ENCODE measurements around the gene PNPLA7. TPM values are rescaled to one million over a fixed set of nuclear protein-coding genes. Genes with fewer than 3 reads are reported as not detected.

PNPLA7 gene
- total and polyA plus RNA-seq, 7 donors, result 1.8 to 12.2 (median 8.2) TPM

DNA sequence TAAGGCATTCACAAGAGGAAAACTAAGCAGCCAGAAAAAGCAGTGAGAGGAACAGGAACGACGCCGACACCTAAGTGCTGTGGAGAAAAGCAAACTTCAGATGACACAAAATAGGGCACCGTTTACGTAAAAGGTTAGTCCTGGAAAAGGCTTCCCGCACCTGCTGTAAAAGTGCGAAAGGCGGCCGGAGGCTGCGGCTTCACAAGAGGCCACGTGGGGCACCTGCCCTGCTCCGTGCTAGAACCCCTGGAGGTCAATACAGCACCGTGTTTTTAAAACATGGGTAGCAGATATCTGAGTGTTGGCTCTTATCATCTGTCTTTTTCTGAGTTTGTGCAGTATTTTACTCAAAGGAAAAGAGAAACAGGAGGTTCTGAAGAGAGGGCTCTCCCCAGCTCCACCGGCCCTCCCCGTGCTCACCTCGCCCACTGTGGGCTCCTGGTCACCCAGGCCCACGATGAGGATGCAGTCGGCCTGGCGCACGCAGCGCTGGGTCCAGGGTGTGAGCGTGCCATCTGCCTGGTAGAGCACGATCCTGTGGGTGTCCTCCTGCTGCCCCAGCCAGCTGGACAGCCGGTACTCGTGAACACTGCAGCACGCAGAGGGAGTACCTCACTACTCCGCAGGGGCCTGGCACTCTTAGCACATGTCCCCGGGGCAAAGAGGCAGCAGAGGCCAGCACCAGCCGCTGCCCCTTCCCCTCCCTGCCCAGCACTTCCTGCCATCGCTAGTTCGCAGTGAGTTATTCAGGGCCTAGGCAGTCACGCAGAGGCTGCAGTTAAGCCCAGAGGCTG lies 70.1 kb downstream of the PNPLA7 start:
- intact Hi-C loops (cut with DNase I), result no loop called here
- 86% methylated on average over 32 of the region's 32 CpGs for WGBS, 2 donors
- DNase-seq, result no peak

DNA sequence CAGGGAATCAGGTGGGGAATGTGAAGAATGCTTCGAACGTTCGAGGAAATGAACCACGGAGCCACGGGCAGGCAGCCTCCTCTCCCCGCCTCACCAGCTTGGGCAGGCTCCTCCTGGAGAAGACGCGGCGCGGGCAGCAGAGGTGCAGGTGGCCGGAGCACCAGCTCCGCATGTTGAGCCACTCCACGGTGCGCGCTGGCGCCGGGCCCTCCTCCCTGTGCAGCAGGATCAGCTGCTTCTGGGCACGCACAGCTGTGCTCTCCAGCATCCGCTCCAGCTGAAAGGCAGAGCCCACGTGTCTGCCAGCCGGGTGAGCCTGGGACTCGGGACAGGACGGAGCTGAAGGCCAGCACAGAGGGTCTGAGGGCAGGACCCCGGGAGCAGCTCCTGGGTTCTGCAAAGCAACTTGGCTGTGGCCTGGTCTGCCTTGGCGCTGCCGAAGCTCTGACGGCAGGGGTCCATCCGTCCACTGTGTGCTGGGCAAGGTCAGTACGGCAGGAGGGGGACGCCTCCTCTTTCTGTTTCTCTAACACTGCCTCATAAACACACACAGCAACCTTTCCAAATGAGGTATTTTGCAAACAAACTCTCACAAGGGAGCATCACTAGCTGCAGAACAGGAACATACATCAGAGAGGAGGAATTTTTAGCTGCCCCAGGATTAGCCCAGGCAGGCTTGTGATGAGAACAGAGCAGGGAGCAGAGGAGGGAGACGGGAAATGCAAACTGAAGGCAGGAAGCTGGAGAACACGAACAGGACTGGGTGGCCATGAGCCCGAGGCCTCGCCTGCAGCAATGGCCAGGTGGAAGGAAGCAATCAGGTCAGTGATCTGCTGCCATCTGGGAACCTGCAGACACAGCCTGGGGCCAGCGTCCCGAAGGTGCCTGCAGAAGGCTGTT lies 71.0 kb downstream of the PNPLA7 start:
- intact Hi-C loops (cut with DNase I), result no loop called here
- no peaks in the 10 kb centered on the region for H3K36me3 ChIP-seq
- no peak overlapping the region for H3K4me3 ChIP-seq
- peak; percentile 46 for DNase-seq
- no peak overlapping the region for H3K27ac ChIP-seq
- H3K9me3 ChIP-seq, result peaks cover 0 to 7% (median 4%) of the 10 kb centered on the region in 4 donors
- peaks cover 0 to 12% (median 9%) of the 10 kb centered on the region in 4 donors for H3K4me1 ChIP-seq
- WGBS, 2 donors, result 80 to 82% methylated on average over 36 of the region's 36 CpGs
- H3K27me3 ChIP-seq, result no peaks in the 10 kb centered on the region
- TF ChIP-seq POLR2AphosphoS5 (IDR thresholded peaks at IDR 0.05) (no peak), POLR2A (IDR thresholded peaks at IDR 0.05) (no peak), EP300 (IDR thresholded peaks at IDR 0.05) (no peak)
- TF ChIP-seq, protein P1, sequence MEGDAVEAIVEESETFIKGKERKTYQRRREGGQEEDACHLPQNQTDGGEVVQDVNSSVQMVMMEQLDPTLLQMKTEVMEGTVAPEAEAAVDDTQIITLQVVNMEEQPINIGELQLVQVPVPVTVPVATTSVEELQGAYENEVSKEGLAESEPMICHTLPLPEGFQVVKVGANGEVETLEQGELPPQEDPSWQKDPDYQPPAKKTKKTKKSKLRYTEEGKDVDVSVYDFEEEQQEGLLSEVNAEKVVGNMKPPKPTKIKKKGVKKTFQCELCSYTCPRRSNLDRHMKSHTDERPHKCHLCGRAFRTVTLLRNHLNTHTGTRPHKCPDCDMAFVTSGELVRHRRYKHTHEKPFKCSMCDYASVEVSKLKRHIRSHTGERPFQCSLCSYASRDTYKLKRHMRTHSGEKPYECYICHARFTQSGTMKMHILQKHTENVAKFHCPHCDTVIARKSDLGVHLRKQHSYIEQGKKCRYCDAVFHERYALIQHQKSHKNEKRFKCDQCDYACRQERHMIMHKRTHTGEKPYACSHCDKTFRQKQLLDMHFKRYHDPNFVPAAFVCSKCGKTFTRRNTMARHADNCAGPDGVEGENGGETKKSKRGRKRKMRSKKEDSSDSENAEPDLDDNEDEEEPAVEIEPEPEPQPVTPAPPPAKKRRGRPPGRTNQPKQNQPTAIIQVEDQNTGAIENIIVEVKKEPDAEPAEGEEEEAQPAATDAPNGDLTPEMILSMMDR (IDR thresholded peaks at IDR 0.05), result no peak

More for the DNA sequence above, 70.1 kb downstream of the PNPLA7 start:
- TF ChIP-seq, protein P1 (IDR thresholded peaks at IDR 0.05), result no peak
- TF ChIP-seq POLR2A (IDR thresholded peaks at IDR 0.05) (no peak), EP300 (IDR thresholded peaks at IDR 0.05) (no peak), POLR2AphosphoS5 (IDR thresholded peaks at IDR 0.05) (no peak)
- Histone ChIP-seq H3K27me3 (no peaks in the 10 kb centered on the region), H3K4me3 (no peak overlapping the region), H3K36me3 (no peaks in the 10 kb centered on the region), H3K9me3 (peaks cover 0 to 6% (median 4%) of the 10 kb centered on the region in 4 donors), H3K4me1 (peaks cover 0 to 12% (median 9%) of the 10 kb centered on the region in 4 donors), H3K27ac (no peak overlapping the region)

DNA sequence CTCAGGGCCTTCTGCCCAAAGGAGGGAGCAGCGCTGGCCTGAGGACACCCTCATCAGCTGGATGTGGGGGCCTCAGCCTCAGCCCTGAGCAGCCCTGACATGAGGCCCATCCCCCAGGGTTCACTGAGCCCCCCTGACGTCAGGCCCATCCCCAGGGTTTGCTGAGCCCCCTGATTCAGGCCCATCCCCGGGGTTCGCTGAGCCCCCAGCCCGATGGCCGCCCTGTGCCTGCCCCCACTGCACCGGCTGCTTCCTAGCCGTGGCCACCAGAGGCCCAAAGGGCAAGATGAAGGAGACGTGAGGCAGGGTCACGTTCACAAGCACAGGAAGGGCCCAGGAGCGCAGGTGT lies 71.6 kb downstream of the PNPLA7 start:
- intact Hi-C loops (cut with DNase I), result no loop called here
- H3K9me3 ChIP-seq, result peaks cover 0 to 7% (median 4%) of the 10 kb centered on the region in 4 donors
- H3K4me1 ChIP-seq, result peaks cover 0 to 12% (median 9%) of the 10 kb centered on the region in 4 donors
- no peak overlapping the region for H3K4me3 ChIP-seq
- H3K27me3 ChIP-seq, result no peaks in the 10 kb centered on the region
- DNase-seq, result peak; percentile 46
- WGBS, 2 donors, result 87 to 88% methylated on average over 11 of the region's 11 CpGs
- no peak for TF ChIP-seq POLR2A (IDR thresholded peaks at IDR 0.05)
- no peak for TF ChIP-seq EP300 (IDR thresholded peaks at IDR 0.05)
- TF ChIP-seq, protein P1 (IDR thresholded peaks at IDR 0.05), result no peak
- no peak for TF ChIP-seq POLR2AphosphoS5 (IDR thresholded peaks at IDR 0.05)
- no peaks in the 10 kb centered on the region for H3K36me3 ChIP-seq
- no peak overlapping the region for H3K27ac ChIP-seq

DNA sequence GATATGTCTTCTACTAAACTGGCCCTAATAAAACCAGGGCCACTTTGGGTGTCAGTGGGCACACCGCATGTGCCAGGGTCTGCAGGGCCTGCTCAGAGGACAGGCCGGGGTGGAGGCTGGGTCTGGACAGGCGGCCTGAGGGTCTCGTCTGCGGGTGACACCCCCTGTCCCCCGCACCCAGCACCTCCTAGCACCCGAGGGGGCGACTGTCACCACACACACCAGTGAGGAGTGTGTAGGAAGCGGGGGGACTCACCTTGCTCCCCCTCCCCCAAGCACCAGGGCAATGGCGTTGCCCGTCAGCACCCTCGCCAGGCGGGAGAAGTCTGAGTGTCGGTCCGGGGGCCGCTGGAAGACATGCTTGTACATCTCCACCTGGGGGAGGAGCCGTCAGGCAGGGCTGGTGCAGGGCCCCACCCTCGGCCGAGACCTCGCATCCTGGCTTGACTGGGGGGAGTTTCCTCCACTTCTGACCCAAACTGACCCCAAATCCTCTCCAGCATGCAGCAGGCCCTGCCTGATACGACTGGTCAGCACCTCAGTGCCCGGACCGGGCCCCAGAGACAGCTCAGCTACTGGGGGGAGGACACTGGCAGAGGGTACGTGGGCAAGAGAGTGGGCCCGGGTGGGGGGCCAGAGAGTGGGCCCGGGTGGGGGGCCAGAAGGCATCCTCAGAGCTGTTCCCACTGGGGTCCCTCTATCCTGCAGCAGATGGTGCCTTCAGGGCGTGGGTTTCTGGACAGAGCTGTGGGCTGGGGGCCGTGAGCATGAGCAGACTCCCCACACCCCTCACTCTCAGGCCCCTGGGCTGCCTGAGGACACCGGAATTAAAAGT lies 72.2 kb downstream of the PNPLA7 start:
- Histone ChIP-seq H3K36me3 (no peaks in the 10 kb centered on the region), H3K27ac (no peak overlapping the region), H3K4me3 (no peak overlapping the region), H3K27me3 (no peaks in the 10 kb centered on the region), H3K9me3 (peaks cover 0 to 7% (median 4%) of the 10 kb centered on the region in 4 donors), H3K4me1 (peaks cover 0 to 12% (median 9%) of the 10 kb centered on the region in 4 donors)
- DNase-seq, result peak; percentile 61
- intact Hi-C loops (cut with DNase I), result no loop called here
- WGBS, 2 donors, result 89 to 90% methylated on average over 29 of the region's 29 CpGs
- no peak for TF ChIP-seq EP300 (IDR thresholded peaks at IDR 0.05)
- TF ChIP-seq POLR2AphosphoS5 (IDR thresholded peaks at IDR 0.05), result no peak
- TF ChIP-seq, protein P1 (IDR thresholded peaks at IDR 0.05), result no peak
- no peak for TF ChIP-seq POLR2A (IDR thresholded peaks at IDR 0.05)
